CD4-positive, alpha-beta T cell treated with Interleukin-12 subunit alpha and Interleukin-12 subunit beta, for 1 hour (primary cell): Measurements from ENCODE around the gene SAPCD2.

Experiments used
- DNase-seq: peaks from one replicate; pipeline ENCODE4 v3.0.0-alpha.2; 2020

SAPCD2 gene

GRCh38 chr9:137030538-137031527 is 39.5 kb downstream of the SAPCD2 start:
- DNase-seq, result peak; percentile 52

- no peak for DNase-seq
These were observed 40.4 kb downstream of the SAPCD2 start for GRCh38 chr9:137030006-137030405.

GRCh38 chr9:137029058-137029936 is 41.1 kb downstream of the SAPCD2 start:
- DNase-seq, result peak; percentile 71

- DNase-seq, result peak; percentile 81
These were observed 41.9 kb downstream of the SAPCD2 start for GRCh38 chr9:137028263-137029057.

GRCh38 chr9:137027369-137028262 is 42.7 kb downstream of the SAPCD2 start, which contains the start of gene ABCA2:
ABCA2 (minus strand) TSS chr9:137028237; CDS start chr9:137028140, 97 bp downstream.
- no peak for DNase-seq

GRCh38 chr9:137026828-137027227 is 43.5 kb downstream of the SAPCD2 start:
- no peak for DNase-seq

- DNase-seq, result no peak
These were observed 44.0 kb downstream of the SAPCD2 start for GRCh38 chr9:137026384-137026783.

- DNase-seq, result no peak
These were observed 44.8 kb downstream of the SAPCD2 start for GRCh38 chr9:137025517-137025966.

- DNase-seq, result no peak
These were observed 46.8 kb downstream of the SAPCD2 start for GRCh38 chr9:137023583-137023991.

- no peak for DNase-seq
These were observed 47.2 kb downstream of the SAPCD2 start for GRCh38 chr9:137023157-137023556.

GRCh38 chr9:137022662-137023008 is 47.7 kb downstream of the SAPCD2 start:
- DNase-seq, result no peak

GRCh38 chr9:137021979-137022661 is 48.2 kb downstream of the SAPCD2 start:
- peak; percentile 76 for DNase-seq

GRCh38 chr9:137021568-137021978 is 48.8 kb downstream of the SAPCD2 start:
- DNase-seq, result no peak

GRCh38 chr9:137020771-137021567 is 49.4 kb downstream of the SAPCD2 start:
- DNase-seq, result no peak

- DNase-seq, result no peak
These were observed 50.3 kb downstream of the SAPCD2 start for GRCh38 chr9:137019891-137020683.

- DNase-seq, result no peak
These were observed 51.4 kb downstream of the SAPCD2 start for GRCh38 chr9:137018761-137019559.

GRCh38 chr9:137017791-137018497 is 52.4 kb downstream of the SAPCD2 start:
- DNase-seq, result no peak

- no peak for DNase-seq
These were observed 53.3 kb downstream of the SAPCD2 start for GRCh38 chr9:137017071-137017470.
